Measurements from ENCODE around the gene KIF26B.
A peak's percentile ranks its signal among the peaks of the same experiment; 100 is the strongest.

DNA sequence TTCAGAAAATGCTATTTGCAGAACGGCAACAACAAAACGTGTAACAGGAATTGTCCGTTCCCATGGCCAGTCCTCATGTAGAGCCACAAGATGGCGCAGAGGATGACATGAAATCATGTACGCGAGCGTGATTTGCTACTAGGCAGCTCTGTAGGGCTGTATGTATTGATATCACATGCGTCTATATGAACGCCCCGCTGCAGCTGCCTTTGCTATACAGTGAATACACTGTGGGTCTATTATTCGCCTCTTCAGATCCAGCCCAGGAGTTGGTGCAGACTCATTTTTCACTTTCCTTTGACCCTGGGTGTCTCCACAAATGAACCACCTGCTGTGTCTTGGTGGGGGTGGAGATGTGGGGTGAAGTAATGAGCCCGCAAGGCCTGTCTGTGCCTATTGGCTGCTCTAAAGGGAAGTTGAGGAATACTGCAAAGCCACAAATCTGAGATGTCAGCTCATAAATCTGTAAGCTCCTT, 361.5 kb downstream of the KIF26B start:
- TF ChIP-seq, protein P1, sequence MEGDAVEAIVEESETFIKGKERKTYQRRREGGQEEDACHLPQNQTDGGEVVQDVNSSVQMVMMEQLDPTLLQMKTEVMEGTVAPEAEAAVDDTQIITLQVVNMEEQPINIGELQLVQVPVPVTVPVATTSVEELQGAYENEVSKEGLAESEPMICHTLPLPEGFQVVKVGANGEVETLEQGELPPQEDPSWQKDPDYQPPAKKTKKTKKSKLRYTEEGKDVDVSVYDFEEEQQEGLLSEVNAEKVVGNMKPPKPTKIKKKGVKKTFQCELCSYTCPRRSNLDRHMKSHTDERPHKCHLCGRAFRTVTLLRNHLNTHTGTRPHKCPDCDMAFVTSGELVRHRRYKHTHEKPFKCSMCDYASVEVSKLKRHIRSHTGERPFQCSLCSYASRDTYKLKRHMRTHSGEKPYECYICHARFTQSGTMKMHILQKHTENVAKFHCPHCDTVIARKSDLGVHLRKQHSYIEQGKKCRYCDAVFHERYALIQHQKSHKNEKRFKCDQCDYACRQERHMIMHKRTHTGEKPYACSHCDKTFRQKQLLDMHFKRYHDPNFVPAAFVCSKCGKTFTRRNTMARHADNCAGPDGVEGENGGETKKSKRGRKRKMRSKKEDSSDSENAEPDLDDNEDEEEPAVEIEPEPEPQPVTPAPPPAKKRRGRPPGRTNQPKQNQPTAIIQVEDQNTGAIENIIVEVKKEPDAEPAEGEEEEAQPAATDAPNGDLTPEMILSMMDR (conservative IDR thresholded peaks at IDR 0.05; ENCODE audit: low read length), result peak; percentile 48
- TF ChIP-seq EZH2phosphoT487 (IDR thresholded peaks at IDR 0.05; ENCODE audit: borderline replicate concordance), result no peak

Measured in Loucy (cell line).